ENCODE results near the gene MICAL3.

DNA sequence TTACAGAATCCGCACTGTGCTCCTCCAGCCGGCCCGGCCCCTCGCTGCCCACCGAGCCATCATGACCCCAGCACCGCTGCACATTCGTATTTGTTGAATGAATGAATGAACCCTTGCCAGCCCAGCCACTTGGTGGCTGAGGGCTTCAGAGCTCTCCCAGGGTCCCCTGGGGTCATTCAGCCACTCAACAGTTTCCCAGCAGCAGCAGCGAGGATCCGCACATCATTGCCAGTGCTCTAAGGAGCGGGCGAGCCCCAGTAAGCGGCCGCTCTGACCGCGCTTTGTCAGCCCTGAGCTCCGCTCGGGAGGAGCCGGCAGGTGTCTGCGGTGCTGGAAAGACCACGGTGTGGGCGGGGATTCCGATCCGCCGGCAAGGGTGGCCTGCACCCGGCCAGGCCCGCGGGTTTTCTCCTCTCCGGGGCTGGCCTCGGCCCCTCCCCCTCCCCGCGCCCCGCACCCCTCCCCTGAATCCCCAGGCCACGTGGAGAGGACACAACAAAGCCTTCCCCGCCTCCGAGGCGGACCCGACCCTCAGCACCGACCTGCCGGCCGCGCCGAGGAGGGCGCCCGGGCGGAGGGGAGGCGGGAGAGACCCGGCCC, 250.7 kb downstream of the MICAL3 start:
- TF ChIP-seq, protein P1, sequence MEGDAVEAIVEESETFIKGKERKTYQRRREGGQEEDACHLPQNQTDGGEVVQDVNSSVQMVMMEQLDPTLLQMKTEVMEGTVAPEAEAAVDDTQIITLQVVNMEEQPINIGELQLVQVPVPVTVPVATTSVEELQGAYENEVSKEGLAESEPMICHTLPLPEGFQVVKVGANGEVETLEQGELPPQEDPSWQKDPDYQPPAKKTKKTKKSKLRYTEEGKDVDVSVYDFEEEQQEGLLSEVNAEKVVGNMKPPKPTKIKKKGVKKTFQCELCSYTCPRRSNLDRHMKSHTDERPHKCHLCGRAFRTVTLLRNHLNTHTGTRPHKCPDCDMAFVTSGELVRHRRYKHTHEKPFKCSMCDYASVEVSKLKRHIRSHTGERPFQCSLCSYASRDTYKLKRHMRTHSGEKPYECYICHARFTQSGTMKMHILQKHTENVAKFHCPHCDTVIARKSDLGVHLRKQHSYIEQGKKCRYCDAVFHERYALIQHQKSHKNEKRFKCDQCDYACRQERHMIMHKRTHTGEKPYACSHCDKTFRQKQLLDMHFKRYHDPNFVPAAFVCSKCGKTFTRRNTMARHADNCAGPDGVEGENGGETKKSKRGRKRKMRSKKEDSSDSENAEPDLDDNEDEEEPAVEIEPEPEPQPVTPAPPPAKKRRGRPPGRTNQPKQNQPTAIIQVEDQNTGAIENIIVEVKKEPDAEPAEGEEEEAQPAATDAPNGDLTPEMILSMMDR (IDR thresholded peaks at IDR 0.05): no peak
- TF ChIP-seq POLR2A (IDR thresholded peaks at IDR 0.05): no peak
